CD4-positive, alpha-beta T cell treated with Interleukin-2 at 100 ng/mL for 4 hours (primary cell): ENCODE measurements around the gene FAM185A.
"Not testable (repeated sequence)": the region's sequence is repeated elsewhere in the genome, so short reads cannot be mapped to it uniquely, and the experiment has no call there.

ENCODE experiments used
- DNase-seq: peaks from one replicate; pipeline ENCODE4 v3.0.0-alpha.2; 2020; ENCODE audit warnings: low spot score

The FAM185A gene

DNA sequence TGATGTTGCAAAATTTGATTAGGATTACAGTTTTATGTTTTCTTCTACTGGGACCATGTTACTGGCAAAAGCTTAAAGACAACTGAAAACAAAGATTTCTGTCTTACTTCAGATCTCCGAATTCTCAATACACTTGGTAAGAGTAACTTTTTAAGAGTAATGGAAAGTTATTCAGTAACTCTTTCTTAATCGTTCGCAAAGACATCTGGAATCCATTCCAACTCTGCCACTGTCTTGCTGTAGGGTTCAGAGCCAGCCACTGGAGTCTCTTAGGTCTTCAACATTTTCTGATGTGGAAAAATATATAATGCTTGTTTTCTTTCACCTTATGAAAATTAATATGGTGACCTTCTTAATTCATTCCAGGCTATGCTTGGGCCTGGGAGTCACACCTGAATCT lies 29.9 kb downstream of the FAM185A start:
- not testable (repeated sequence) for DNase-seq

GRCh38 chr7:102780926-102781325 lies 32.1 kb downstream of the FAM185A start:
- DNase-seq, result not testable (repeated sequence)

GRCh38 chr7:102788770-102789169 lies 40.0 kb downstream of the FAM185A start:
- DNase-seq, result not testable (repeated sequence)

DNA sequence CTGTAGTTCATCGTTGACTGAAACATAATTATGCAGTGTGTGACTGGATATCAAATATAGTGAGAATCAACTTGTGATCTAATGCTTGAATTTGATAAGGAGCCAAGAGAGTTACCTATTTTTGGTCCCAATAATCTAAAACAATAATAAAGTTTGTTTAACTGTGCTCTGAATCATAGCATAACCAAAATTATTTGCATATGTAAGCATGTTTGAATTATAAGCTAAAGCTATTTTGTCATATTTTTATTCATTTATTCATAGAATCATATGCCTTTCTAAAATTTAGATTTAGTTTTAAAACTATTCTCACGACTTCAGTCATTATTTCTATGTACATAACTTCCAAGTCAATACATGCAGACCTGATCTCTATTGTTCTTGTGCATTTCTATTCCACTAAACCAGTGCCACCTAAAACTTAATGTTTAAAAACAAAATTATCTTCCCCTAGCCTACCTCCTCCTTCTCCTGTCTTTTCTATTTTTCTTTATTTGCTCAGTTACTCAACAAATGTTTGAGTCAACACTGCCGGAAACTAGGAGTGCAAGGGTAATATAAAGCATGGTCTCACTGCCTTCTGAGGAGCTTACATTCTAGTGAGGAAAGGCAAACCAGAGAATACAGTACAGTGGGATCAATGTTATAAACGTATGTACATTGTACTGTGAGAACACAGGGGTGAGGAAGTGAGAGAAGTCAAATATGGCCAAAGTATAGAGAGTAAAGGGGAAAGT lies 41.7 kb downstream of the FAM185A start:
- DNase-seq, result not testable (repeated sequence)

DNA sequence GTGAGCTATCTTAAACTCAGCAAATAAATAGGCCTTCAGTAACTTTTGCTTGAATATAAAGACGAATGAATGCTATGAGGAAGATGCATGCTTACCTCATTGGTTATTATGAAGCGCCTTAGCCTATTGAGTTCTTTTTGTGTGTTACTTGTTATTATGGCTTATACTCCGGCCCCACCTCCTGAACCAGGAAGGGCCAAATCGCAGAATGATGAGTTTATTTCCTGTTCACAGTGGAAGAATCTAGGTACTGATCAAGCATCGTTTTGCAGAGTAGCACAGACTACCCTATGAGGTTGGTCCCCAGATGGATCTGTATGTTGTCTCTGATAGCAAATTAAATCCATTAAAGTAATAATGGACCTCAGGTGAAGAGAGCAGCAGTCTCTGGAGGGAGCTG lies 42.6 kb downstream of the FAM185A start:
- DNase-seq, result not testable (repeated sequence)

DNA sequence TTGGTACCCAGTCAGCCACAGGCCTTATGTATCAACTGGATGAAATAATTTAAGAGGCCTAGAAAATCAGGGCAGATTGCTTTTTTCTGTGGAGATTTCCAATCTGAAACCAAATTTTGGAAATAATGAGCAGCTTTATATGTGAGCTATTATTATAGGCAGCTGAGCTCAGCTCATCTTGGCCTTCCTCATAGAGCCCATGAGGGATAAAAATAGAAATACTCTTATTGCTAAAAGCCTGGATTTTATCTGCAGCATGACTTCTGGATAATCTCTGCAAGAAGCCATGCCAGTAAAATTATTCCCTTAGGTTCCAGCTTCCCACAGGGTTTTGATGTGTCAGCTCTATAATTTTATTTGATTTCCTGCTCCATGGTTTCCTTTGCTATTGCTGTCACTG lies 43.0 kb downstream of the FAM185A start:
- DNase-seq, result not testable (repeated sequence)

- not testable (repeated sequence) for DNase-seq
Measured at GRCh38 chr7:102794567-102794966, 45.8 kb downstream of the FAM185A start.

- not testable (repeated sequence) for DNase-seq
Measured at GRCh38 chr7:102795987-102796595, 47.3 kb downstream of the FAM185A start.

- DNase-seq, result no peak
Measured at GRCh38 chr7:102806613-102807012, 57.8 kb downstream of the FAM185A start.

- no peak for DNase-seq
Measured at GRCh38 chr7:102810916-102811315, 62.1 kb downstream of the FAM185A start.

DNA sequence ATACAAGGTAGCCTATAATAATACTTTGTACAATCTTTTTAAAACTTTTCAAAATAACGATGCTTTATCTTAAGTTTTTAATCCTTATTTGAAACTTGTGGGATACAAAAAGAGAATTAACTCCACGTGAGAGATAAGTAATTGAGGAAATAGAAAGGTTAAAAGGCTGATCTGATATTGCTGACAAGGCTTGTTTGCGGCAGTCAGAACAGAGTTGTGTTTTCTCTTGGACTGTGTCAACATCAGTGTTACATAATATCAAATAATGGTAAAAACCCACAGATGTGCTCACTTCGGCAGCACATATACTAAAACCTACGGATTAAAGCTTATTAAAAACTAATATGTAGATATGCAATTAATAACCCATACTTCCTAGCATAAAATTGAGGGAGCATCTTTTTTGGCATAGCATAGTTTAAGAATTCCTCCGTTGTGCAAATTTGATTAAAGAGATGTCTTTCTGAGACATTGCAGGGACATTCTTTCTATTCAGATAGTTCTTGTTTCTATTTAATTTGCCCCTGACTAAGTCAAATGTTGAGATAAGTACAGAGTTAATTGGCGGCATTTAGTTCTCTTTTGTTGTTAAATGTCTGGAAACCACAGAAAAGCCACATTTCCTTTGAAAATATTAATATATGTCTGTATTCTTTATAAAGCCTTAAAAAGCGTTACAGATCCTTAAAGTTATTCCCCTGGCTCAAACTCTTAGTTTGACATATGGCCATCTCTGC lies 63.3 kb downstream of the FAM185A start:
- no peak for DNase-seq

DNA sequence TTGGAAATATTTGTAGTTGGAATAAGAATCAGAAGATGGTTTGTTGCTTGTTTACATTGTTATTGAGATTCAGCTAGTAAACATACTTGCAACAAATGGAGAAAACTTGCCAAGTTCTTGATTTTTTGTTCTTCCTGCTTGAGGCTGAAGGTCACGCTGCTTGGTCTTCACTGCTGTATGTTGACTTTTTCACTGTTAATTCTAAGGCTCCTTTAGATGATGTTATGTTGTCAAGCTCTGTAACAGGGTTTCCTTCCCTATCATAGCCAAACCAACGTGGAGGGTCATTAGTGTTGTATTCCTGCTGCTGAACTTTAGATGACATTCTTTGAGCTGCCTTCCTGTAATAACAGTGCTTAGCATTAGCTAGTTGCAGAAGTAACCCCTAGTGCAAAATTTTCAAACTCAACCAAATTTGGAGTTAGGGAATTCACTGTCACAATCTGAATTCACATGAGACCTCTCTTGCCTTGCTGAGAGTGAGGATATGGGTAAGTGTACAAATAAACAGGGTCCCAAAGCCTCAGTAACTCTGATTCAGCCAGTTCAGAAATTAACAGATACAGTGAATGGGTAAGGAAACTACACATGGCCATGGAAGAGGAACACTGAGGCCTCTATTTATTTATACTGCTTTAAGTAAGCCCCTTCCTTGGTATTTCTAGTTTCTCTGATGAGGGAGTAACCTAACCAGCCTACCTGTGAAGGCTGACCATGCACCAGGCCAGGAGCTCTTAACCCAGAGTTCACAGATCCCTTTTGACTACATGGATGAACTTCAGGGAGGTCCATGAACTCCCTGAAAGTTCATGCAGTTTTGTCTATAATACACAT lies 64.6 kb downstream of the FAM185A start:
- DNase-seq, result no peak

DNA sequence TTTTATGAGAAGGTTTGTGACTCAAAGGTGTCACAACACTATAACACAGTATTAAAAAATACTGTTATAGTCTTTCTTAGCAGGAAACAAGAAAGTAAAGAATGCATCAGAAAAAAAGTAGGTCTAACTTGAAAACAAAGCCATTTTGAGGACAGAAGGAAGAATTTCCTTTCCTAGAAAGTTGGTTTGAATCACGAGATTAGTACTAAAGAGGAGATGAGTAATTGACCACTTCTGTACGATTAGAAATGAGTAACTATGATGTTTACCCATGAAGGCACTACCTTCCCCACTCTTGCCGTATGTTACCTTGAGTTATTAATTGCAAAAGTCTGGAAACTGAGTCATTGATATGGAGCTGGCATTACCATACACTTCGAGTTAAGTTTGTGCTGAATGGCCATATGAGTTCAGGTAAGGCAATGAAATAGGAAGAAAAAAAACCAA lies 65.2 kb downstream of the FAM185A start:
- no peak for DNase-seq

- DNase-seq, result no peak
Measured at GRCh38 chr7:102817616-102818573, 69.1 kb downstream of the FAM185A start.

- DNase-seq, result no peak
Measured at GRCh38 chr7:102819151-102819550, 70.4 kb downstream of the FAM185A start.

GRCh38 chr7:102821994-102822747 lies 73.4 kb downstream of the FAM185A start:
- DNase-seq, result no peak

DNA sequence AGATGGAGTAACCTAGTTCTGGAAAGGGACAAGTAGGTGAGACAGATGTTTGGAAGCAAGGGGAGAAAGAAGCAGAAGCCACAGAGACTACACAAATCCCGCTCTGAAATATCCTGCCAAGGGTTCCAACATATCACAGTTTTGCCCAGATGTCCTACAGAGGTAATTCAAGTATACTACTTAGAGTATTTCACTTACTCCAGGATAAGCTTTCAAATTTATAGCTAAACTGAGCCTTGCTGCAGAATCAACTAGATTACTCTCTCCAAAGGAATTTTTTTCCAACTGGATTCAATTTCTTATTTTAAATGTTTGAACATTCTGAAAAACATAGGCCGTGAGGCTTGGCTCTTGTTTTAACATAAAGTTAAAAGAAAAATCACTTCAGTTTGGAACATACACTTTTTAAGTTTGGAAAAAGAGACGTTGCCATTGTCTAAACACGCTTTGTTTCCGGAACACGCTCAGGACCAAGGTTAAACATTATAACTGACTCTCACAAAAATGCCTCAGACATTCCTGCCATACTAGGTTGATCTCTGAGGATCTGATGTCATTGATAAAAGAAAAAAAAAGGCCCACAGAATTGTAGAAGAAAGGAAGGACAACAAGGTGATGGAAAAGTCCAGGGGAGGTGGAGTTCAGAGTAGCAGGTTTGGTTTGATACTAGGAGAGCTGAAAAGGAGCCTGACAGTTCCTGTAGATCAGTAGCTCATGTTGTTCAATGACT lies 74.8 kb downstream of the FAM185A start:
- no peak for DNase-seq

GRCh38 chr7:102828286-102828685 lies 79.5 kb downstream of the FAM185A start:
- DNase-seq, result no peak

DNA sequence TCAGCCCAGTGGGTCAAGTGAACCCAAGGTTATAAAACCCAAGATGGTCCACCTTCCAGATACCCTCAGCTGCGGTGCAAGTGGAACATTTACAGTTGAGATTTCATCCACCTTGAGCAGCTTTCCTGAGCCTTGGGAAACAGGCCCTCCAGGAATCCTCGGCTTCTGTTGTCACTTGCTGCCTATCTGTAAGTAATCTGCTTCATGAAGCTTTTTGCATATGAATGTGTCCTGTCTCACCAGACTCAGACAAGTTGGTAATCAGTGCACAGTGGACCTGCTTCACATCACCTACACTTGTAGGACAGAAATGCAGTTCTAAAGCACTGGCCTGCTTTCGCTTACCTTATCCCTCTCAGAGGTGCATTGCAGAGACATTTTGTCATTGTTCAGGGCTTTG lies 80.3 kb downstream of the FAM185A start:
- no peak for DNase-seq
